ENCODE results near the gene DPM2. TPM values are rescaled to one million over a fixed set of nuclear protein-coding genes. Genes with fewer than 3 reads are reported as not detected.

The DPM2 gene
- total and polyA plus RNA-seq, 2 of the 4 experiments (the other 2 are of a cell fraction), result 10.8 to 60.6 TPM

- peaks cover 8% of the 10 kb centered on the region; the same call in 1 of the 2 replicates for H3K9me1 ChIP-seq (ENCODE audit: insufficient read depth, low read length)
- H3K27me3 ChIP-seq (ENCODE audit: control insufficient read depth, insufficient read depth, low read length), result no peaks in the 10 kb centered on the region
- no peak overlapping the region for H2BK15ac ChIP-seq (ENCODE audit: low read depth, low read length)
- peak overlapping the region; percentile 52 for H2AK9ac ChIP-seq (replicated peaks; ENCODE audit: low read depth, low read length, poor library complexity)
- no peak overlapping the region for H3K56ac ChIP-seq (ENCODE audit: extremely low read depth, insufficient read depth, low read length)
- H3K9me3 ChIP-seq (ENCODE audit: control insufficient read depth, insufficient read depth, low read length), result no peaks in the 10 kb centered on the region
- TF ChIP-seq NFE2L2 (IDR thresholded peaks at IDR 0.05; ENCODE audit: low read depth, low read length) (no peak), MAFK (IDR thresholded peaks at IDR 0.05; ENCODE audit: low read depth, low read length) (no peak), SMC3 (IDR thresholded peaks at IDR 0.05; ENCODE audit: low read depth, low read length) (no peak), RCOR1 (IDR thresholded peaks at IDR 0.05; ENCODE audit: insufficient replicate concordance, low read length) (no peak), CHD1 (IDR thresholded peaks at IDR 0.05; ENCODE audit: low read depth, low read length) (no peak), MXI1 (IDR thresholded peaks at IDR 0.05; ENCODE audit: borderline replicate concordance, low read depth, low read length) (no peak), MAZ (IDR thresholded peaks at IDR 0.05; ENCODE audit: borderline replicate concordance, low read depth, low read length) (no peak), CEBPB (IDR thresholded peaks at IDR 0.05; ENCODE audit: low read depth, low read length) (no peak), POLR2A (IDR thresholded peaks at IDR 0.05; ENCODE audit: low read depth, low read length) (no peak), RFX5 (IDR thresholded peaks at IDR 0.05; ENCODE audit: low read depth, low read length) (no peak), FOS (IDR thresholded peaks at IDR 0.05; ENCODE audit: low read depth, low read length) (no peak), CTCF (conservative IDR thresholded peaks at IDR 0.05; ENCODE audit: low read depth, low read length) (no peak), USF2 (IDR thresholded peaks at IDR 0.05; ENCODE audit: low read depth, low read length) (no peak), BHLHE40 (IDR thresholded peaks at IDR 0.05; ENCODE audit: low read depth, low read length) (no peak), RAD21 (IDR thresholded peaks at IDR 0.05; ENCODE audit: low read length) (no peak), ELK1 (IDR thresholded peaks at IDR 0.05; ENCODE audit: borderline replicate concordance, low read depth, low read length) (no peak)
- H2AK5ac ChIP-seq (ENCODE audit: low read depth, low read length), result peak overlapping the region; percentile 60
- no peak overlapping the region for H2AFZ ChIP-seq (replicated peaks; ENCODE audit: low read length, poor library complexity)
- ChIA-PET POLR2A (ENCODE audit: unreplicated experiment) (interaction anchor here (0.6 kb wide), 1 partner anchor 103 kb away, joined by 3 read pairs; no protein-coding TSS in a partner anchor), CTCF (no interaction called here)
- peaks cover 27 to 90% of the 10 kb centered on the region in 2 experiments for H3K79me1 ChIP-seq (ENCODE audit: low read depth in 1 of 2, low read length in 2 of 2)
- intact Hi-C loops (cut with micrococcal nuclease) (no loop called here), in situ Hi-C loops (cut with MboI; ENCODE audit: low sequenced_read_pairs) (no loop called here), dilution Hi-C loops (cut with HindIII; ENCODE audit: low sequenced_read_pairs, unreplicated experiment) (no loop called here)
- H2BK20ac ChIP-seq (ENCODE audit: low read depth, low read length), result no peak overlapping the region
- H3K4me3 ChIP-seq (ENCODE audit: insufficient read depth, low read depth, low read length), result no peak overlapping the region
- H3K23ac ChIP-seq (ENCODE audit: low read depth, low read length), result 0 out of 2 replicates have a peak overlapping the region, but pooled peaks have one; percentile 2
- H2BK5ac ChIP-seq (ENCODE audit: low read depth, low read length, poor library complexity, severe bottlenecking), result no peak overlapping the region
- H2BK120ac ChIP-seq (ENCODE audit: low read depth, low read length), result no peak overlapping the region; the same call in 1 of the 2 replicates
- DNase-seq, result no peak
- no peak overlapping the region; the same call in 1 of the 2 replicates for H3K14ac ChIP-seq (replicated peaks; ENCODE audit: low read depth, low read length)
- H4K91ac ChIP-seq (ENCODE audit: insufficient read depth, low read depth, low read length), result no peak overlapping the region
- H3K4me2 ChIP-seq (ENCODE audit: low read depth, low read length), result no peak overlapping the region
- no peak overlapping the region for H3K18ac ChIP-seq (ENCODE audit: low read depth, low read length)
- H4K8ac ChIP-seq (ENCODE audit: low read depth in 2 of 2, low read length in 2 of 2), result no peak overlapping the region
- no TSS peak for BruUV-seq (replicated peaks)
- H4K20me1 ChIP-seq (ENCODE audit: insufficient read depth, low read length), result peaks cover 86% of the 10 kb centered on the region
- peaks cover 39% of the 10 kb centered on the region for H3K4me1 ChIP-seq (ENCODE audit: control insufficient read depth, insufficient read depth, low read length)
- H4K5ac ChIP-seq (ENCODE audit: low read depth, low read length), result no peak overlapping the region
- H3K27ac ChIP-seq (ENCODE audit: insufficient read depth, low read length), result no peak overlapping the region
- ATAC-seq (ENCODE audit: low read depth), result 0 out of 2 replicates have a peak, but pooled peaks have one; percentile 7
- H3K36me3 ChIP-seq (ENCODE audit: control insufficient read depth, insufficient read depth, low read length), result no peaks in the 10 kb centered on the region
- no CpG with 5 or more reads among the region's 10 CpGs for whole genome bisulfite sequencing, 2 experiments (ENCODE audit: extremely low coverage in 2 of 2, insufficient read length in 1 of 2)
- H3K9ac ChIP-seq (ENCODE audit: low read depth, low read length), result no peak overlapping the region
- H3K4ac ChIP-seq (ENCODE audit: low read depth, low read length), result no peak overlapping the region
Observed at GRCh38 chr9:127974769-127975261, 37.2 kb upstream of the DPM2 start.

All from IMR-90 (cell line).